ENCODE measurements around the gene ENDOU. TPM values are rescaled to one million over a fixed set of nuclear protein-coding genes. Genes with fewer than 3 reads are reported as not detected.

ENDOU gene
- polyA plus RNA-seq, 4 donors: 0.30 to 2.1 TPM; not detected in 2

- DNase-seq (peak; percentile 87 to 89), FAIRE-seq (no peak)
- Histone ChIP-seq H3K27ac (ENCODE audit: low read depth in 1 of 3, low read length in 2 of 3) (peak within 1 kb of the TSS; percentile 25 to 83 (median 32)), H3K4me3 (ENCODE audit: low read depth in 1 of 3, low read length in 3 of 3) (peak within 1 kb of the TSS; percentile 39 to 50 (median 46)), H3K4me1 (ENCODE audit: control insufficient read depth in 3 of 3, insufficient read depth in 2 of 3, low read depth in 1 of 3, low read length in 2 of 3) (peaks cover 3 to 11% (median 6%) of the 10 kb centered on the region in 3 donors), H3K36me3 (ENCODE audit: control insufficient read depth in 3 of 3, insufficient read depth in 2 of 3, low read depth in 1 of 3, low read length in 3 of 3) (peaks cover 0 to 2% (median 0%) of the 10 kb centered on the region in 3 donors), H3K27me3 (ENCODE audit: control insufficient read depth in 3 of 3, insufficient read depth in 3 of 3, low read length in 3 of 3) (peaks cover 0 to 5% (median 0%) of the 10 kb centered on the region in 3 donors), H3K9me3 (ENCODE audit: control insufficient read depth in 2 of 2, insufficient read depth in 1 of 2, low read depth in 1 of 2, low read length in 1 of 2) (no peaks in the 10 kb centered on the region)
- WGBS, 3 donors: 1 to 2% (median 2%) methylated on average over 46 to 57 of the region's 57 CpGs
Observed at GRCh38 chr12:47758834-47759690, 33.8 kb upstream of the ENDOU start, which contains the start of gene RAPGEF3. Gene RAPGEF3 (minus strand): TSS chr12:47758880. CDS start chr12:47758556, 324 bp downstream.

DNA sequence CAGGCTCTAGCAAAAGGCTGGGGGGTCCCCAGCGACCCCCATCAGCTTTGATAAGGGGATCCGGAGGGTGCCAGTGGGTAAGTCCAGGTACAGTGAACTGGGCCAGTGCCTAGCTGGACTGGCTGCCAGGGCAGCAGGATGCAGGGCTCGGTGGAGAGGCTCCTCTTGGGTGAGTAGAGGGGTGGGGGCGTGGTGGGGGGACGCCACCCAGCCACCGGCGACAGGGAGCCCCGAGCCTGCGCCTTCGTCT is 33.2 kb upstream of the ENDOU start:
- FAIRE-seq (no peak), DNase-seq (no peak)
- Histone ChIP-seq H3K4me1 (ENCODE audit: control insufficient read depth in 3 of 3, insufficient read depth in 2 of 3, low read depth in 1 of 3, low read length in 2 of 3) (peaks cover 3 to 11% (median 6%) of the 10 kb centered on the region in 3 donors), H3K27ac (ENCODE audit: low read depth in 1 of 3, low read length in 2 of 3) (peak overlapping the region in 2 of 3 donors; percentile 32 to 60), H3K27me3 (ENCODE audit: control insufficient read depth in 3 of 3, insufficient read depth in 3 of 3, low read length in 3 of 3) (peaks cover 0 to 5% (median 0%) of the 10 kb centered on the region in 3 donors), H3K4me3 (ENCODE audit: low read depth in 1 of 3, low read length in 3 of 3) (peak overlapping the region; percentile 39 to 50 (median 46)), H3K36me3 (ENCODE audit: control insufficient read depth in 3 of 3, insufficient read depth in 2 of 3, low read depth in 1 of 3, low read length in 3 of 3) (peaks cover 0 to 2% (median 0%) of the 10 kb centered on the region in 3 donors), H3K9me3 (ENCODE audit: control insufficient read depth in 2 of 2, insufficient read depth in 1 of 2, low read depth in 1 of 2, low read length in 1 of 2) (no peaks in the 10 kb centered on the region)
- WGBS, 3 donors: 2 to 8% (median 5%) methylated on average over 10 of the region's 10 CpGs

DNA sequence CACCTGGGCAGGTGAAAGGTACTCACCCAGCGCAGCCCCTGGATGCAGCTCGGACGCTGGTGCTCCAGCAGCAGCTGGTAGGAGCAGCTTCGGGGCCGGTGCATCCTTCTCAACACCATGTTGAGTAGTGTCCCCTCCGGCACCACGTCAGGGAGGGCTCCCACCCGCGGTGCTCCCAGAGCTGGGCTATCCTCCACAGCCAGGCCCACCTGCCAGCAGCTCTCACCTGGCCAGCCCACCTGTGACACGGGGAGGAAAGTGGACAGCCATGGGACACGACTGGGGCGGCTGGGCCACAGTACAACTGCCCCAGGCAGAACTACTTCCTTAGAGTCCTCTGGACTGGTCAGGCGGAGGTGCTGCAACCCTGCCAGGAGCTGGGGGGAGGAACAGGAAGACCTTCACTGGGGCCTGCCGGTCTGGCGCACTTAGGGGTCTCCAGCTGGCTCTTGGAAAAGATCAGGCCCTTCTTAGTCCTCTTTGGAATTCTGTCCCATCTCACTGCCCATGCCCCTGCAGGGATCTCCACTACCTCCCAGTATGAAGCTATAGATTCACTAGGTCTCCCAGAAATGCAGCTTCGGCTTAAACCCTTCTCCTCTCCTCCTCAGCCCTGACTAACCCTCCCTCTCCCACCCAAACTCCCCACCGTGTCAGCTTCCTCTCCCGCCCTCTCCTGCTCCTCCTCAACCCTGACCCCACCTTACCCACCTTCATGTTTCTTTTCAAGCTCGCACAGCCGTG is 32.7 kb upstream of the ENDOU start:
- H3K27me3 ChIP-seq (ENCODE audit: control insufficient read depth in 3 of 3, insufficient read depth in 3 of 3, low read length in 3 of 3): peaks cover 0 to 5% (median 0%) of the 10 kb centered on the region in 3 donors
- 54 to 69% (median 62%) methylated on average over 20 of the region's 20 CpGs for WGBS, 3 donors
- no peaks in the 10 kb centered on the region for H3K9me3 ChIP-seq (ENCODE audit: control insufficient read depth in 2 of 2, insufficient read depth in 1 of 2, low read depth in 1 of 2, low read length in 1 of 2)
- DNase-seq (no peak), FAIRE-seq (no peak)
- peak overlapping the region in 2 of 3 donors; percentile 46 to 50 for H3K4me3 ChIP-seq (ENCODE audit: low read depth in 1 of 3, low read length in 3 of 3)
- peaks cover 0 to 2% (median 0%) of the 10 kb centered on the region in 3 donors for H3K36me3 ChIP-seq (ENCODE audit: control insufficient read depth in 3 of 3, insufficient read depth in 2 of 3, low read depth in 1 of 3, low read length in 3 of 3)
- peaks cover 3 to 11% (median 10%) of the 10 kb centered on the region in 3 donors for H3K4me1 ChIP-seq (ENCODE audit: control insufficient read depth in 3 of 3, insufficient read depth in 2 of 3, low read depth in 1 of 3, low read length in 2 of 3)
- H3K27ac ChIP-seq (ENCODE audit: low read depth in 1 of 3, low read length in 2 of 3): peak overlapping the region in 2 of 3 donors; percentile 32 to 65

GRCh38 chr12:47757364-47757839 is 32.1 kb upstream of the ENDOU start:
- peaks cover 3 to 11% (median 10%) of the 10 kb centered on the region in 3 donors for H3K4me1 ChIP-seq (ENCODE audit: control insufficient read depth in 3 of 3, insufficient read depth in 2 of 3, low read depth in 1 of 3, low read length in 2 of 3)
- peaks cover 0 to 5% (median 0%) of the 10 kb centered on the region in 3 donors for H3K27me3 ChIP-seq (ENCODE audit: control insufficient read depth in 3 of 3, insufficient read depth in 3 of 3, low read length in 3 of 3)
- peak overlapping the region in 1 of 3 donors; percentile 65 for H3K27ac ChIP-seq (ENCODE audit: low read depth in 1 of 3, low read length in 2 of 3)
- WGBS, 3 donors: 62 to 79% (median 63%) methylated on average over 7 of the region's 7 CpGs
- H3K36me3 ChIP-seq (ENCODE audit: control insufficient read depth in 3 of 3, insufficient read depth in 2 of 3, low read depth in 1 of 3, low read length in 3 of 3): peaks cover 0 to 2% (median 0%) of the 10 kb centered on the region in 3 donors
- H3K4me3 ChIP-seq (ENCODE audit: low read depth in 1 of 3, low read length in 3 of 3): peak overlapping the region in 1 of 3 donors; percentile 50
- H3K9me3 ChIP-seq (ENCODE audit: control insufficient read depth in 2 of 2, insufficient read depth in 1 of 2, low read depth in 1 of 2, low read length in 1 of 2): no peaks in the 10 kb centered on the region
- no peak for FAIRE-seq
- no peak for DNase-seq

- no peak for FAIRE-seq
- Histone ChIP-seq H3K4me1 (ENCODE audit: control insufficient read depth in 3 of 3, insufficient read depth in 2 of 3, low read depth in 1 of 3, low read length in 2 of 3) (peaks cover 3 to 11% (median 10%) of the 10 kb centered on the region in 3 donors), H3K4me3 (ENCODE audit: low read depth in 1 of 3, low read length in 3 of 3) (no peak overlapping the region)
Observed at GRCh38 chr12:47755655-47756562, 30.6 kb upstream of the ENDOU start.

GRCh38 chr12:47754881-47755280 is 29.6 kb upstream of the ENDOU start:
- Histone ChIP-seq H3K36me3 (ENCODE audit: control insufficient read depth in 3 of 3, insufficient read depth in 2 of 3, low read depth in 1 of 3, low read length in 3 of 3) (peaks cover 0 to 5% (median 0%) of the 10 kb centered on the region in 3 donors), H3K27ac (ENCODE audit: low read depth in 1 of 3, low read length in 2 of 3) (peak overlapping the region in 1 of 3 donors; percentile 89), H3K27me3 (ENCODE audit: control insufficient read depth in 3 of 3, insufficient read depth in 3 of 3, low read length in 3 of 3) (peaks cover 0 to 2% (median 0%) of the 10 kb centered on the region in 3 donors), H3K4me3 (ENCODE audit: low read depth in 1 of 3, low read length in 3 of 3) (no peak overlapping the region), H3K9me3 (ENCODE audit: control insufficient read depth in 2 of 2, insufficient read depth in 1 of 2, low read depth in 1 of 2, low read length in 1 of 2) (no peaks in the 10 kb centered on the region), H3K4me1 (ENCODE audit: control insufficient read depth in 3 of 3, insufficient read depth in 2 of 3, low read depth in 1 of 3, low read length in 2 of 3) (peaks cover 3 to 11% (median 10%) of the 10 kb centered on the region in 3 donors)
- 10 to 51% (median 18%) methylated on average over 3 of the region's 3 CpGs for WGBS, 3 donors
- DNase-seq: peak in 1 of 2 donors; percentile 84
- FAIRE-seq: no peak

More at GRCh38 chr12:47755655-47756562, 30.6 kb upstream of the ENDOU start:
- no peaks in the 10 kb centered on the region for H3K9me3 ChIP-seq (ENCODE audit: control insufficient read depth in 2 of 2, insufficient read depth in 1 of 2, low read depth in 1 of 2, low read length in 1 of 2)
- 43 to 55% (median 46%) methylated on average over 12 of the region's 12 CpGs for WGBS, 3 donors
- H3K27me3 ChIP-seq (ENCODE audit: control insufficient read depth in 3 of 3, insufficient read depth in 3 of 3, low read length in 3 of 3): peaks cover 0 to 5% (median 0%) of the 10 kb centered on the region in 3 donors
- peaks cover 0 to 2% (median 0%) of the 10 kb centered on the region in 3 donors for H3K36me3 ChIP-seq (ENCODE audit: control insufficient read depth in 3 of 3, insufficient read depth in 2 of 3, low read depth in 1 of 3, low read length in 3 of 3)
- H3K27ac ChIP-seq (ENCODE audit: low read depth in 1 of 3, low read length in 2 of 3): peak overlapping the region in 2 of 3 donors; percentile 6 to 35
- peak in 1 of 2 donors; percentile 64 for DNase-seq

DNA sequence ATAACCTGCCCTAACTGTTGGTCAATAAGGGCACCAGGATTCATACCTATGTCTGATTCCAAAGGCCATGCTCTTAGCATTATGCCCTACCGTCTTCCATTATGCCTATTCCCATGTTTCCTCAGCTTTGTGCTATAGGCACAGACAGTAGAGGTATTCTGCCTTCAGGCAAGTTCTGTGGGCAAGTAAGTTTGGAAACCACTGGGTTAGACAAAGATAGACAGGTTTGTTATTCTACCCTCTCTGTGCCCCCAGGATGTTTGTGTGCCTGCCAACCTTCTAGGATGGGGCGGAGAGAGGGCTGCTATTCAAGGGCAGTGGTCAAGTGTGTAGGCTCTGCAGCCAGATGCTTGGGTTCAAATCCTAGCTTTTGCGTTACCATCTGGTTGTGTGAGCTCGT is 28.8 kb upstream of the ENDOU start:
- WGBS, 3 donors: 77 to 82% (median 78%) methylated on average over 4 of the region's 4 CpGs
- no peak for FAIRE-seq
- no peaks in the 10 kb centered on the region for H3K9me3 ChIP-seq (ENCODE audit: control insufficient read depth in 2 of 2, insufficient read depth in 1 of 2, low read depth in 1 of 2, low read length in 1 of 2)
- H3K36me3 ChIP-seq (ENCODE audit: control insufficient read depth in 3 of 3, insufficient read depth in 2 of 3, low read depth in 1 of 3, low read length in 3 of 3): peaks cover 0 to 6% (median 0%) of the 10 kb centered on the region in 3 donors
- peaks cover 3 to 10% (median 3%) of the 10 kb centered on the region in 3 donors for H3K4me1 ChIP-seq (ENCODE audit: control insufficient read depth in 3 of 3, insufficient read depth in 2 of 3, low read depth in 1 of 3, low read length in 2 of 3)
- no peak overlapping the region for H3K4me3 ChIP-seq (ENCODE audit: low read depth in 1 of 3, low read length in 3 of 3)
- no peak for DNase-seq
- H3K27me3 ChIP-seq (ENCODE audit: control insufficient read depth in 3 of 3, insufficient read depth in 3 of 3, low read length in 3 of 3): no peaks in the 10 kb centered on the region
- H3K27ac ChIP-seq (ENCODE audit: low read depth in 1 of 3, low read length in 2 of 3): peak overlapping the region in 1 of 3 donors; percentile 89
